T-helper 22 cell (primary cell): ENCODE measurements around the gene KCTD17.
A peak's percentile ranks its signal among the peaks of the same experiment; 100 is the strongest.
"Not testable (repeated sequence)": the region's sequence is repeated elsewhere in the genome, so short reads cannot be mapped to it uniquely, and the experiment has no call there.

ENCODE experiments used
- DNase-seq: peaks from one replicate; pipeline ENCODE4 v3.0.0-alpha.2; 2020; ENCODE audit warnings: low read depth

KCTD17 gene

DNA sequence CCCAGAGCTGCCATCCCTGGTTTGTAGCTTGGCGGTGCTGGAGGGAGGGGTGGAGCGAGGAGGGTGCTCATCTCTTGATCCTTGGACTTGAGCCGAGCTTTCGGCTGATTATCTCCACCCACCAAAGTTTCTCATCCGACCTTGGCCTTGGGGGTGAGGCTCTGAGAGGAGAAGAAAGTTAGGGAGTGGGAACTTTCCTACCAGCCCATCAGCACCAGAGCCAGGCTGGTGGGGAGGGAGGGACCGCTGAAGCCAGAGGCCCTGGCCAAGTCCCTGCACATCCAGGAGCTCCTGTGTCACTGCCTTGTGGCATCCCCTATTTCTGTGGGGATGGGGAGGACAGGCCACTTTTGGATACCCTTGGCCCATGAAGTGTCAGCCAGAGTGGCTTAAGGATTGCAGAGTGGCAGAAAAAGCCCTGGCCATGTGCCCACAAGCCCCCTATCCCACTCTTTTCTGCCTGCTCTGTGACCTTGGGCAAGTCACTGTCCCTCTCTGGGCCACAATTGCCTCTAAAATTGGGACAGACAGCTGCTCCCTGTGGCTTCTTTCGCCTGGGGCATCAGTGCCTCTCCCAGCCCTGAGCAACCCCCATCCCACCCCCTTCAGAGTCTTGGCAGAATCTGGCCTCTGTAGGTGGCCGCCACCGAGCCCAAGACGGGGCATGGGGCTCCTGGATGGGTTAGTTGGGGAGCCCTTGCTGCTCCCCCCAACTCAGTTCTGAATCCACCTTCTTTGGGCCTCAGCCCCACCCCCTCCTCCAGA, 10.3 kb downstream of the KCTD17 start:
- DNase-seq: no peak

DNA sequence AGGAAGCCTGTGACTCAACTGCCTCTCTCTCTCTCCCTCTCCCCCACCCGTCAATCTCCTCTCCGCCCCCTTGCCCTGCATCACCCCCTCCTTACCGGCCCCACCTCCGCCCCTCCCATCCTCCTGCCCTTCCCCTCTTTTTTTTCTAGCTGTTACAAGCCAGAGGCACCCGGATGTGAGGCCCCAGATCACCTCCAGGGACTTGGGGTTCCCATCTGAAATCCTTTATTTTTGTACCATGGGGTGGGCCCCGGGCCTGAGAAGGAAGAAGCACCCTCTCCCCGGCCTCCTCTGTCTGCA, 10.8 kb downstream of the KCTD17 start:
- no peak for DNase-seq

DNA sequence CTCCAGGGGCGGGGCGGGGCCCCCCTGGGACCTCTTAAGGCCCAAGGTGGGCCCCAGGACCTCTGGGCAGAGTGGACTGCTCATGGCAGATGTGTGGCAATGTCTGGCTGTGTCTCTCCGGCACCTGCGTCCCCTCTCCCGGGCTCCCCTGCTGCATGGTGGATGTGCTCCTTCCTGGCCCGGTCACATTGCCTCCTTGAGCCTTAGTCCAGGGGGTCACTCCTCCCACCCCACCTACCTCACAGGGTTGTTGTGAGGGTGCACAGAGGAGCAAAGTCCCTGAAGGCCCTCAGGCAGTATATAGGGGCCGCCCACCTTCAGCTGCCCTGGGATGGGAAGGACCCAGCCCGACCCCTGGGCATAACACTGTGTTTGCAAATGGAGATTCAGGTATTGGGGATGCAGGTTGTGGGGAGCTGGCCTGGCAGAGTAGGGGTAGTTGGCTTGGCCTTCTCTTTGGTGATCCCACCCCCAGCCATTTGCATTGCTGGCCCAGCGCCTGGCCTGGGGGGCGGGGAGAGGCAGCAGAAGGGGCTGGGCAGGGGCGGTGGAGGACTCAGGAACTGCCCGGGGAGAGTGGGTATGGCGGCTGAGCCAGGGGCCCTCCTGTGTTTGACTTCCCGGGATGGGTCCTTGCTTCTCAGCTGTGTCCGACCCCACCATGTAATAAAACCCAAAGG, 11.3 kb downstream of the KCTD17 start:
- DNase-seq: no peak

DNA sequence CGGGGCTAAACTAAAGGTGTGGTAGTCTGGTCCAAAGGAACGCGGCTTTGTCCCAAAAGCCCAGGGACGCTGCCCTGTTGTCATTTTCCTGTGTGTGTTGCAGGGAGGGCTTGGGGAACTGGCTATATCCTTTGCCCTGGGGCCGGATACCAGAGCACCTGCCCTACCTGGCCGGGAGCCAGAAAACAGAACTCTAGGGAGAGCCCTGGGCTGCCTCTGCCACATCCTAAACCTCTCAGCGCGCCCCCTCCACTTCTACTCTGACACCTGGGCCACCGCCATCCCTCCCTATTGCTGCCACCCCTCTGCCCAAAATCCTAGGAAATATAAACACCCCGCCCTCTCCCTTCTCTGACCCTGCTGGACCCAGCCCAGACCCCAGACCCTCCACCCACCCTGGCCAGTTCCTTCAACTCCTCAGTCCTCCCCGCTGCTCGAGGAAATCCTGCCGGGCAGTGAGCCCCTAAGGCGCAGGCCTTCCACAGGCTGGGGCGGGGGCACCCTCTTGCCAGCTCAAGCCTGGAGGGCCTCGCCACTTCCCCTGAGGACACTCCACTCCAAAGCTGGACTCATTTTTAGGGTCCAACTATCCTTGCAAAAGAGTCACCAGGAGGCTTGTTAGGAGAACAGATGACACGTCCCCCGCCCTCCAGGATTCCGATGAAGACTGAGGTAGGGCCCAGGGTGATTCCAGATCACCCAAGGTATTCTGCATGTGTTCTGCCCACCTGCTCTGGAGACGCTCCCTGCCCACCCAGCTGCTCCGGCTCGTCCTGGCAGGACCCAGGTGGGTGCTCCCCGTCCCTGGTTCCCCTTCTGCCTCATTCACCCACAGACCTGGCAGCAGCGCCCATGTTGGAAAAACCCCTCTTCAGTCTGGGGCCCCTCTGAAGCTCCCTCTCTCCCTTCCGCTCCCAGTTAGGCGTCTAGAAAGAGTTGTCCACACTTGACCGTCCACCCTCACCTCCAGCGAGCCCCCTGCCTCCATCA, 12.2 kb downstream of the KCTD17 start:
- no peak for DNase-seq

DNA sequence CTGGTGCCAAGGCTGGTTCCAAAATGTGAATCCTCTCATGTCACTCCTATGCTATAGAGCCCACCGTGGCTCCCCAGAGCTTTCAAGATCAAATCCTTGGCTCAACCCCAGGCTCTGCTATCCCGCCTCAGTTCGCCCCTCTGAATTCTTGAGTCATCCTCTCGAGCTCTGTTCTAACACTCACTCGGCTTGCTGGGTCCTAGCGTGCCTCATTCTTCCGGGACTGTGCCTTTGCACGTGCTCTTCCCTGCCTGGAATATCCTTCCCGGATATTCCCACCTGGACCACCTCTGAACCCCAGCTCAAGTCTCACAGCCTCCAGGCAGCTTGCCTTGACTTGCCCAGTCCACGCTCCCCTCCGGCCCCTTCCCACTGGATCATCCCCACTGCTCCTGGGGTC, 13.0 kb downstream of the KCTD17 start:
- DNase-seq: no peak

DNA sequence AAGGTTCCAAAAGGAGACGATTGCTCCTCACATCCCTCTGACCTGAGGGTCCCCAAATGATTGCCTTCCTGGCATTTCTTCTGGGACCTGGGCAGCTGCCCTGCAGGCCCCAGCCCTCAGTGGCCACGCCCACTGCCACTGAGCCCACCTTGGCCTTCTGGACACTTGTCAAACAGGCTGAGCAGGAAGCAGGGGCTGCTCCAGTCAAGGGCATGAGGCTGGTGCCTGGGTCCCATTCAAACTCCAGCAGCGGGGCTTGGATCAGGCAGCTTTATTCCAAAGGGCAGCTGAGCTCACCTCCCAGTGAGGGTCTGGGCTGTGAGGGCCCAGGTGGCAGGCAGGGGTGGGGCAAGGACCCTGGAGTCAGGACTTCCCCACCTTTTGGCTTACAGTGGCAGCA, 13.6 kb downstream of the KCTD17 start:
- DNase-seq: no peak

DNA sequence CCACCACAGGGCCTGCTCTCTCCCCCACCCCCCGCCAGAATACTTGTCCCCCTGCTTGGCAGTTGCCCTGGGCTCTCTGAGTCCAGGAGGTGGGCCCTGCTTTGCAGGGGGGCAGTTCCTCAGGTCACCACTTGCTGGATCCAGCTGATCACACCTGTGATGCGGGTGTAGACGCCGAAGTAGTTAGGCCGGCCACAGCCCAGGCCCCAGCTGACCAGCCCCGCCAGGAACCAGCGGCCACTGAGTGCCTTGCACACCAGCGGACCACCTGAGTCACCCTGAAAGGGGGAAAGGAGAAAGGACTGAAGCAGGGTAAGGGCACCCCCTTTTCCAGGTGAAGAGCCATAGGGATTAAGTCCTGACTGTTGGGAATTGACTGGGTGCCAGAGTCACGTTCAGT, 14.4 kb downstream of the KCTD17 start:
- no peak for DNase-seq

DNA sequence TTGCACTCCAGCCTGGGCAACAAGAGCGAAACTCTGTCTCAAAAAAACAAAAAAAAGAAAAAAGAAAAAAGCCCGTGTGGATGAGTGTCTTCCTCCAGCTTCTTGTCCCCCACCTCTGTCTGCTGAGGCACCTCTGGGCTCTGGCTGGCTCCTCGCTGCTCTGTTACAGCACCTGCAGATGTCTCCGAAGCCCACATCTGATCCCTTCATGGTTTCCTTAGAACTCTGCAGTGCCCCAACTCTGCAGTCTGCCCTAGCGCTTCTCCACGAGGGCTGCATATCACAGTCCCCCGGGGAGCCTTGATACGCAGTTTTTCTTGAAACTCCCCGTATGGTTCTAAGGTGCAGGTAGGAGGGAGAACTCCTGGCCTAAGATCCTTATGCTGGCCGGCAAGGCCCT, 15.9 kb downstream of the KCTD17 start:
- no peak for DNase-seq

DNA sequence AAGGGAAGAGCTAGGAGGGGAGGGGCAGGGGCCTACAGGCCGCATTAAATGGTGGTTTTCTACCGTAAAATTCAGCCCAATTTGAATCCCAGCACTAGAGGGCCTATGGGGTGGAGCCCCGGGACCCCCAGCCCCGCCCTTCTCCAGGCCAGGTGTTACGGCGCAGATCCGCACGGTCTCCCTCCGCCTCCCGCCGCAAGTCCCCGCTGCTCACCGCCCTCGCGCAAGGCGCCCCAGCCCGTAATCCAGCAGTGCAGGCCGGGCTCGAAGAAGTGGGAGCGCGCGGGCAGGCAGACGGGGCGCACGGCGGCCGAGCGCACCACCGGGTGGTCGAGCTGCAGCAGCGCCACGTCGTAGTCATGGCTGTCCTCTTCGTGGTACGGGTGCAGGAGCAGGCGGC, 17.3 kb downstream of the KCTD17 start:
- no peak for DNase-seq

DNA sequence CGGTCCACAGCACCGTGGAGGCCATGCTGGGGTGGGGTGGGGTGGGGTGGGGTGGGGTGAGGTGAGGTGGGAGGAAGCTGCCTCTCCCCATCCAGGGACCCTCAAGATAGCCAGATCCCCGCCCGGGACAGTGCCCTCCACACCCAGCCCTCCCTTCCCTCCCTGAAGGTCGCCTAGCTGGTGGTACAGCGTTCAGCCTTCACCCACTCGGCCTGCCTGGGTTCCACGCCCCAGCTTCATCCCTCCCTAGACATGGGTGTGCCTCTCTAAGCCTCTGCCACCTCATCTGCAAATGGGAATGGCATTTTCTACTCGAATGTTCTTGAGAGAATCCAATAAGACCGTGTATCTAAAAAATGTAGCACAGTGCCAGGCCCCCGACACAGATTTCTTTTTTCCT, 17.8 kb downstream of the KCTD17 start:
- DNase-seq: no peak

DNA sequence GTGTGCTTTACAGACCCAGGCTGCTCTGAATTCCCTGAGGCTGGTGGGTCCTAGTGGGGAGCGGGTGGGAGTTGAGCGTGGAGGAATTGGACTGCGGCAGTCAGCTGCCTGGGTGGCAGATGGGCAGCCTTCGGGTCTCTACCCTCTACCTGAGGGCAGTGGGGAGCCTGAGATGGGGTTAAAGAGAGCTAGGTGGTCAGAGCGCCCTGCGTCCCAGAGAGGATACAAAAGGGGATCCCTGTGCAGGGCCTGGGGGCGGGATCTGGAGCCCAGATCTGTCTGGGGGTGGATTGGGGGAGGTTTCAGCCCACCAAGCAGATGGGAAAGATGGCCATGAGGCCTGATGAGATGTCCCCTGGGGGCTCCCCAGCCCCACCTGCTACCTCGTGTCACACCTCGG, 18.2 kb downstream of the KCTD17 start:
- DNase-seq: no peak

DNA sequence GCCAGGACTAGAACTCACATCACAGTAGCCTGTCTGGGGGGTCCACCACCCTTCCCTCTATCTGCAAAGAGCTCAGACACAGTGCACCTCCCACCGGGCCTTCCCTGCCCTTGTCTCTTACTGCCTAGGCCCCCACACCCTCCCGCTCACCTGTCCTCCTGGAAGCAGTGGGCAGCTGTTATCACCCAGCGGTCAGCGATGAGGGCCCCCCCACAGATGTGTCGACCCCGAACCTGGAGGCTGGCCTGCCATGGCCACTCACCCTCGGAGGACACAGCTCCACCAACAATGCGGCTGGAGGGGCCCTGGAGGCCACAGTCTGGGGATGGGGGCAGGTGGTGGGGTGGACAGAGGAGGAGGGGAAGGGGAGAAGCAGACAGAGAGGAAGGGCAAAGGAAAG, 18.8 kb downstream of the KCTD17 start:
- no peak for DNase-seq

DNA sequence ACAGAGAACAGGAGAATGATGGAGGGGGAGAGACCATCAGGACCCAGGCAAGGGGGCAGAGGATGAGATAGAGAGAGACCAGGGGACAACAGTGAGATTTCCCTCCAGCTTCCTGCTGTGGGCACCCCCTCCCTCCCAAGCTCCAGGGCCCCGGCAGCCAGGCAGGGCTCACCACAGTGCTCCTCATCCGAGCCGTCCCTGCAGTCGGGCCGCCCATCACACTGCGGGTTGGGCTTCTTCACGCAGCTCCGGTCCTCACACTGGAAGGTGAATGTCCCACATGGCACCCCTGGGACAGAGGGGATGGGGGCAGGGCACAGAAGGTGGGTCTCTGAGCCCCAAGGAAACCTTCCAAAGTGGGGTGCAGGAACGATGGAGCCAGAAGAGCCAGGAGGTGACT, 19.2 kb downstream of the KCTD17 start:
- no peak for DNase-seq

DNA sequence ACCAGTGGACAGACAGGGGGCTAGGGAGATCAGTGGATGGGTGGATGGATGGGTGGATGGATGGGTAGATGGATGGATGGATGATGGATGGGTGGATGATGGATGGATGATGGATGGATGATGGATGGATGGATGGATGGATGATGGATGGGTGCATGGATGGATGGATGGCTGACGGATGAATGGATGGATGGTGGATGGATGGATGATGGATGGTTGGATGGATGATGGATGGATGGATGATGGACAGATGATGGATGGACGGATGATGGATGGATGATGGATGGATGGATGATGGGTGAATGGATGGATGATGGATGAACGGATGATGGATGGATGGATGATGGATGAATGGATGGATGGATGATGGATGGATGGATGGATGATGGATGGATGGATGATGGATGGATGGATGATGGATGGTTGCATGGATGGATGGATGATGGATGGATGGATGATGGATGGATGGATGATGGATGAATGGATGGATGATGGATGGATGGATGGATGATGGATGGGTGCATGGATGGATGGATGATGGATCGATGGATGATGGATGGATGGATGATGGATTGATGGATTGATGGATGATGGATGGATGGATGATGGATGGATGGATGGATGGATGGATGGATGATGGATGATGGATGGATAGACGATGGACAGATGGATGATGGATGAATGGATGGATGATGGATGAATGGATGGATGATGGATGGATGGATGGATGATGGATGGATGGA, 20.5 kb downstream of the KCTD17 start:
- not testable (repeated sequence) for DNase-seq

DNA sequence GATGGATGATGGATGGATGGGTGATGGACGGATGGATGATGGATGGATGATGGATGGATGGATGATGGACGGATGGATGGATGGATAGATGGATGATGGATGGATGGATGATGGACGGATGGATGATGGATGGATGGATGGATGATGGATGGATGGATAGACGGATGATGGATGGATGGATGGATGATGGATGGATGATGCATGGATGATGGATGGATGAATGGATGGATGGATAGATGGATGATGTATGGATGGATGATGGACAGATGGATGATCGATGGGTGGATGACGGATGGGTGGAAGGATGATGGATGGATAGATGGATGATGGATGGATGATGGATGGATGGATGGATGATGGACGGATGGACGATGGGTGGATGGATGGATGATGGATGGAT, 21.1 kb downstream of the KCTD17 start:
- DNase-seq: no peak

DNA sequence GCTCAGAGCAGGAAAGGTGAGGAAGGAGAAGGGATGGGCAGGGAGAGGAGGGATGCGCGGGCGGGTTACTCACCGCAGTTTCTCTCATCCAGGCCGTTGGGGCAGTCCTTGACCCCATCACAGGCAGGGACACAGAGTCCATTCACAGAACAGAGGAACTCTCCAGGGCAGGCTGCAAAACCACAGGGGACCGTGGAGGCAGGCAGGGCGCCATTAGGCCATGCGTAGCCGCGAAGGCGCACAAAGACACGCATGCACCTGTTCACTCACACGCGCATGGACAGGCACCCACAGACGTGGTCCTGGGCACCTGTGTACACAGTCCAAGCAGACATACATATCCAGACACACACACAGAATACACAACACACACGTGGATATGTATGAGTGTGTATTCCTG, 23.0 kb downstream of the KCTD17 start:
- DNase-seq: no peak

DNA sequence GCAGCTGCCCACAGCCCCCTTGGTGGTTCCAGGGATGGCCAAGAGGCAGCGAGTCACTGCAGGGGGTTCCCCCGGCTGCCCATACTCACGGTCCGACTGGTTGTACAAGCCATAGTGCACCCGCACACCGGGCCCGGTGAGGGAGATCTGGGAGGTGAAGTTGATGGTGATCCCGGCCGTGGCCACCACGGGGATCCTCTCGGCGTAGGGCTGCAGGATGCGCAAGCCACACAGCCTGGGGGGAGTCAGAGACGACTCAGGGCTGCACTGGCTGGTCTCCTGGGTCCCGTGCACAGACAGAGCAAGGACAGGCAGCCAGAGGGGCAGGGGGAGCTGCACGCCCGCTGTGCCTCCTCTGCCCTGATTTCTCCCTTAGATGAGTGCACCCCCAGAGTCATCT, 23.5 kb downstream of the KCTD17 start:
- DNase-seq: no peak

DNA sequence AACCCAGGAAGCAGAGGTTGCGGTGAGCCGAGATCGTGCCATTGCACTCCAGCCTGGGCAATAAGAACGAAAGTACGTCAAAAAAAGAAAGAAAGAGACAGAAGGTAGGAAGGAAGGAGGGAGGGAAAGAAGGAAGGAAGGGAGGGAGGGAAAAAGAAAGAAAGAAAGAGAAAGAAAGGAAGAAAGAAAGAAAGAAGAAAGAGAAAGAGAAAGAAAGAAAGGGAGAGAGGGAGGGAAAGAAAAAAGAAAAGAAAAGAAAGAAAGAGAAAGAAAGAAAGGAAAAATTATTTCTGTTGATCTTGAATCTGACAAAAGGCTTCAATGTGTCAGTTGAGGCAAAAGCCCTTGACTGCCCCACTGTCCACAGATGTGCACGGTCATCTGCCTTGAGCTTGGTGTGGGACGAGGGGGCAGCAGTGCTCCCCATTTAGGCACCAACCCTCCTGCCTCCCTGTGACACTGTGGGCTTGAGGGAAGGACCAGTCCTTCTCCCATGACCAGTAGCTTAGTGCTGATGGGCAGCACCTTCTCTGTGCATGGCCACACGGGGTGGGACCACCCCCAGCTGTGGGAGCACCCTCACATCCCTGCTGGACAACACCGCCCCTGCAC, 24.4 kb downstream of the KCTD17 start:
- DNase-seq: no peak

DNA sequence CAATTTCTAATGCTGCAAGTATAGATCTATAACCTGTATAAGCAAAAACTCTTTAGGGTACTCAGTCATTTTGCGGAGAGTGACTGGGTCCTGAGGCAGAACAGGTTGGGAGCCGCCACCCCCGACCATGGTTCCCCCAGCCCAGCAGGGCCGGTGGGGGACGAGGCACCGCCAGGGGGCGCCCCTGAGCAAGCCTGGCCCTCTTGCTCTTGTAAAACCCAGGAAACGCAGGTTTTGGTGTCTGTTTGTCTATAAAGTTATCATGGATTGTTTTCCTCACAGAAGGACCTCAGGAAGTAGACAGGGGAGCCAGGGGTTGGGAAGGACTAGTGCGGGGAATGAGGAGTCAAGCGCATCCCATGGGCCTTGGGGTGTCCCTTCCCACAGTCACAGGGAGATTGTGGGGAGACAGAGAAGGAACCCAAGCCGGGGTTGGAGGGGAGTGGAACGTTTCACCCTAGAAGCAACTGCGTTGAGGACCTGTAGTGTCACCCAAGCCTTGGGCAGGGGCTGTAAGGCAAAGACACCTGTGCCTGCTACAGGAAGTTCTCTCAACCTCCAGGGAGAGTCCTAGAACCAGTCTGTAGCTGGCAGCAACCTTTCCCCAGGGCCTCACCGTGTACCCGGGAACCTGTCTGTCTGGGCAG, 26.4 kb downstream of the KCTD17 start:
- peak; percentile 50 for DNase-seq

DNA sequence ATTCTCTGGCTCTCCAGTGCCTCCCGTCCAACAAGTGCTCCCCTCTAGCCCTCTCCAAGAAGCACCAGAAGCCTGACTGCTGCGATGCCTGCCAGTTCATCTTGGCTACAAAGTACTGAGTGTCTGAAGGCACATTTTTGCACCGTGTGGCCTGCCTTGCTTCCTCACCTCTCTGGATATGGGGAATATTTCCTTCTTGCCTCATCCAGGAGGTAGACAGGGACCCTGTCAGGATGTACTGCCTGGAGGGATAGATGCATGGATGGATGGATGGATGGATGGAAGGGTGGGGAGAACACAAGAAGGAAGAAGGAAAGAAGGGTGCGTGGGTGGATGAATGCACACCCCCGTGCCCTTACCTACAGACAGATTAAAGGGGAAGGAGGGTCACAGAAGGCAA, 27.6 kb downstream of the KCTD17 start:
- DNase-seq: no peak

DNA sequence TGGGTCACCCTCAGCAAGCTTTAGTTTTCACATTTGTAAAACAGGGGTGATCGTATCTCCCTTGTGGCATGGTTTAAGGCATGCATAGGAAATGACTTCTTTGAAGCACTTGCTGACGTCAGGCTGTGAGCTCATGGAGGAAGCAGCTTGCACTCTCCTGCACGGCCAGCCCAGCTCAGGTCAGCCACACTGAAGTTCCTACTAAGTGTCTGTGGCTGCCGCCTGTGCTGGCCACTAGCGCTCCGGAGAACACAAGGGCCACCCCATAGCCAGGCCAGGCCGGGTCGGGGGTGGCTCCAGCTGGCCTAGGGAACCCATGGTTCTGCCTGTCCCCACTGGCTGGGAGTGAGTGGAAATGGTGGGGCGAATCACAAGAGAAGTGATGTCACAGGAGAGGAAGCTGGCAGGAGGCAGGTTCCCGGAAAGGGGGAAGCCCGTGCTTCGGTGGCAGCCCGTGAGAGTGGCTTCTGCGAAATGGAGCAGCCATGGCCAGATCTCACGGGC, 28.2 kb downstream of the KCTD17 start:
- DNase-seq: peak; percentile 84
